A673 (cell line): ENCODE measurements around the gene C1QB. TPM values are rescaled to one million over a fixed set of nuclear protein-coding genes. Genes with fewer than 3 reads are reported as not detected.

Source experiments
- Bru-seq: library from RNA; stranded (reverse); fragments of 400-500 nt; gene quantifications from one replicate; lab custom pipeline; 2021; lab: Mats Ljungman, UMichigan
- BruChase-seq, 2 experiments: library from RNA; stranded (reverse); fragments of 400-500 nt; gene quantifications; one replicate each; lab custom pipeline; 2021; lab: Mats Ljungman, UMichigan
- BruUV-seq: library from RNA; stranded (reverse); fragments of 400-500 nt; replicated peaks from 2 replicates; lab custom pipeline; 2021; lab: Mats Ljungman, UMichigan
- CTCF ChIA-PET: fragments of 300-600 bp; sonication (Branson Sonifier 250); formaldehyde crosslinking; loops from one replicate; lab custom pipeline; 2022; ENCODE audit warnings: antibody characterized with exemption; lab: Charles Lee
- POLR2A ChIA-PET: fragments of 300-600 bp; sonication (Branson Sonifier 250); formaldehyde crosslinking; loops from one replicate; lab custom pipeline; 2022; ENCODE audit warnings: antibody characterized with exemption; ENCODE audit not compliant: low non-redundant PET; lab: Charles Lee
- DNase-seq: peaks from one replicate; pipeline ENCODE4 v3.0.0-alpha.2; 2015; ENCODE audit warnings: low spot score
- H3K27ac ChIP-seq: fragments of 200-600 bp; sonication (generic); 2 replicates; pipeline ENCODE4 v1.5.1; 2016; ENCODE audit warnings: mixed run types, low read depth, mild to moderate bottlenecking, mixed read lengths, antibody characterized with exemption, low read length; ENCODE audit not compliant: poor library complexity, severe bottlenecking
- H3K27me3 ChIP-seq: fragments of 200-600 bp; sonication (generic); replicated peaks from 2 replicates; pipeline ENCODE4 v1.6.1; 2017; ENCODE audit warnings: mixed run types, low read depth, mild to moderate bottlenecking, mixed read lengths, antibody characterized with exemption, low read length; ENCODE audit not compliant: insufficient read depth, poor library complexity
- H3K36me3 ChIP-seq: fragments of 200-600 bp; sonication (generic); 2 replicates; pipeline ENCODE4 v1.6.1; 2016; ENCODE audit warnings: mixed run types, mild to moderate bottlenecking, mixed read lengths, antibody characterized with exemption, low read length; ENCODE audit not compliant: insufficient read depth, poor library complexity, severe bottlenecking
- H3K4me1 ChIP-seq: fragments of 200-600 bp; sonication (generic); 2 replicates; pipeline ENCODE4 v1.6.1; 2017; ENCODE audit warnings: mixed run types, mild to moderate bottlenecking, mixed read lengths, antibody characterized with exemption, low read length; ENCODE audit not compliant: insufficient read depth, poor library complexity, severe bottlenecking
- H3K4me3 ChIP-seq: fragments of 200-600 bp; sonication (generic); 2 replicates; pipeline ENCODE4 v1.5.1; 2016; ENCODE audit warnings: low read depth, mixed run types, mild to moderate bottlenecking, mixed read lengths, low read length; ENCODE audit not compliant: poor library complexity, severe bottlenecking
- H3K9me3 ChIP-seq: fragments of 200-600 bp; sonication (generic); 2 replicates; pipeline ENCODE4 v1.6.1; 2016; ENCODE audit warnings: mixed run types, low read depth, mild to moderate bottlenecking, mixed read lengths, antibody characterized with exemption, low read length; ENCODE audit not compliant: poor library complexity, severe bottlenecking
- EZH2 ChIP-seq: fragments of 200-600 bp; sonication (generic); IDR thresholded peaks from 2 replicates; pipeline ENCODE4 v1.6.1; 2017; ENCODE audit warnings: borderline replicate concordance, low read depth, mild to moderate bottlenecking, mixed read lengths, antibody characterized with exemption, low read length; ENCODE audit not compliant: poor library complexity, severe bottlenecking
- intact Hi-C: fragments of 100-400 bp; cut with micrococcal nuclease; formaldehyde crosslinking; loops from one replicate; pipeline ENCODE4 v1.10.0; 2022; ENCODE audit not compliant: unreplicated experiment
- long read RNA-seq: library from polyadenylated mRNA; stranded (forward); transcript quantifications from one replicate; pipeline ENCODE4 v2.0.0, GENCODE V29; 2022
- total RNA-seq: library from RNA; stranded (reverse); gene quantifications from 2 replicates; pipeline ENCODE4 v1.2.3, GENCODE V29; 2021
- TF ChIP-seq, protein P1 (sequence below): fragments of 300-800, 200-600 bp; sonication (generic); conservative IDR thresholded peaks from 2 replicates; pipeline ENCODE4 v1.5.1; 2017; ENCODE audit warnings: low read depth, mild to moderate bottlenecking, antibody characterized with exemption, low read length, moderate library complexity, mixed read lengths

The C1QB gene, protein sequence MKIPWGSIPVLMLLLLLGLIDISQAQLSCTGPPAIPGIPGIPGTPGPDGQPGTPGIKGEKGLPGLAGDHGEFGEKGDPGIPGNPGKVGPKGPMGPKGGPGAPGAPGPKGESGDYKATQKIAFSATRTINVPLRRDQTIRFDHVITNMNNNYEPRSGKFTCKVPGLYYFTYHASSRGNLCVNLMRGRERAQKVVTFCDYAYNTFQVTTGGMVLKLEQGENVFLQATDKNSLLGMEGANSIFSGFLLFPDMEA
- total RNA-seq (not detected in 2 replicates), Bru-seq, nascent RNA (not detected), BruChase-seq, experiment 1, labeled RNA remaining after a 2-hour chase (not detected), BruChase-seq, experiment 2, labeled RNA remaining after a 6-hour chase (not detected)
- long read RNA-seq, result 0 reads

DNA sequence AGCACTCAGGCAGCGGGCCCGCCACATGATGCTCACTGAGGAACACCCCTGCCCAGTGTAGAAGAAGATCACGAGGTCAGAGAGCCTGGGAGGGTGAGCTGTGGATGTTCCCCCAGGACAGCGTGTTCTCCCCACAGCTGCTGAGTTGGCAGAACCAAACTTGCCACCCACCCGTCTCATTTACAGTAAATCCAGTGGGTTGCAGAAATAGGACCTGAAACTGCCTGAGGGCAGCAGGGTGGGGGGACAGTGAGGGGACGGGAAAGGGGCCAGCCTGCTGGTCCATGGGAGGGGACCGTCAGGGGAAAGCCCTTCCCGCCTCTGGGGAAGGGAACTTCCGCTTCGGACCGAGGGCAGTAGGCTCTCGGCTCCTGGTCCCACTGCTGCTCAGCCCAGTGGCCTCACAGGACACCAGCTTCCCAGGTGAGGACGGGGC lies at the start of gene C1QB:
Gene C1QB, plus strand, starts transcription at position 356 of the 436 bp plus-strand sequence. CDS start 6,227 bp downstream, outside the sequence.
- CTCF ChIA-PET, result no interaction called here

DNA sequence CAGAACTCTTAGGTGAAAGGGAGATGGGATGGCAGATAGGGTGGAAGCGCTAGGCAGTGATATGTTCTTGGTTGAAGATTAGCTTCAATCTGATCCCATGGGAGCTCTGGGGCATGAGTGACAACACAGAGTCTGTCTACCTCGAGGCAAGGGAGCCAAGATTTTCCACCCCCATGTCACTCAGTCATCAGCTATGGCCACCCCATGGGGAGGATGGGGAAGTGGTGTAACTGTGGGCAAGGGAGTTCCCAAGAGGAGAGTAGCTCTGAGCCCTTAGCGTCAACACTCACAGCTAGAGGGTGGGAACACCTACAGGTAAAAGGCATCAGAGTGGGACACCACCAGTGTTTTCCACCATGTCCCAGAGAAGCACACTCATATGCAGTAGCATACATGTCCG lies 46.9 kb upstream of the C1QB start:
- Histone ChIP-seq H3K27me3 (peaks cover 85% of the 10 kb centered on the region), H3K4me3 (no peak overlapping the region), H3K9me3 (no peaks in the 10 kb centered on the region), H3K27ac (no peak overlapping the region), H3K36me3 (no peaks in the 10 kb centered on the region), H3K4me1 (no peaks in the 10 kb centered on the region)
- no peak for DNase-seq
- ChIA-PET POLR2A (no interaction called here), CTCF (no interaction called here)
- BruUV-seq, result no TSS peak
- intact Hi-C loops, result no loop called here
- TF ChIP-seq, protein P1, sequence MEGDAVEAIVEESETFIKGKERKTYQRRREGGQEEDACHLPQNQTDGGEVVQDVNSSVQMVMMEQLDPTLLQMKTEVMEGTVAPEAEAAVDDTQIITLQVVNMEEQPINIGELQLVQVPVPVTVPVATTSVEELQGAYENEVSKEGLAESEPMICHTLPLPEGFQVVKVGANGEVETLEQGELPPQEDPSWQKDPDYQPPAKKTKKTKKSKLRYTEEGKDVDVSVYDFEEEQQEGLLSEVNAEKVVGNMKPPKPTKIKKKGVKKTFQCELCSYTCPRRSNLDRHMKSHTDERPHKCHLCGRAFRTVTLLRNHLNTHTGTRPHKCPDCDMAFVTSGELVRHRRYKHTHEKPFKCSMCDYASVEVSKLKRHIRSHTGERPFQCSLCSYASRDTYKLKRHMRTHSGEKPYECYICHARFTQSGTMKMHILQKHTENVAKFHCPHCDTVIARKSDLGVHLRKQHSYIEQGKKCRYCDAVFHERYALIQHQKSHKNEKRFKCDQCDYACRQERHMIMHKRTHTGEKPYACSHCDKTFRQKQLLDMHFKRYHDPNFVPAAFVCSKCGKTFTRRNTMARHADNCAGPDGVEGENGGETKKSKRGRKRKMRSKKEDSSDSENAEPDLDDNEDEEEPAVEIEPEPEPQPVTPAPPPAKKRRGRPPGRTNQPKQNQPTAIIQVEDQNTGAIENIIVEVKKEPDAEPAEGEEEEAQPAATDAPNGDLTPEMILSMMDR, result no peak
- no peak for TF ChIP-seq EZH2

More for the DNA sequence above, at the start of gene C1QB:
- intact Hi-C loops, result no loop called here
- no peaks in the 10 kb centered on the region for H3K36me3 ChIP-seq
- POLR2A ChIA-PET, result no interaction called here
- no peak for TF ChIP-seq EZH2
- TF ChIP-seq, protein P1, result no peak
- H3K27ac ChIP-seq, result no peak within 1 kb of the TSS
- no peaks in the 10 kb centered on the region for H3K9me3 ChIP-seq
- H3K4me3 ChIP-seq, result no peak within 1 kb of the TSS
- H3K4me1 ChIP-seq, result no peaks in the 10 kb centered on the region
- peaks cover 21% of the 10 kb centered on the region for H3K27me3 ChIP-seq
- DNase-seq, result no peak
- BruUV-seq, result no TSS peak

DNA sequence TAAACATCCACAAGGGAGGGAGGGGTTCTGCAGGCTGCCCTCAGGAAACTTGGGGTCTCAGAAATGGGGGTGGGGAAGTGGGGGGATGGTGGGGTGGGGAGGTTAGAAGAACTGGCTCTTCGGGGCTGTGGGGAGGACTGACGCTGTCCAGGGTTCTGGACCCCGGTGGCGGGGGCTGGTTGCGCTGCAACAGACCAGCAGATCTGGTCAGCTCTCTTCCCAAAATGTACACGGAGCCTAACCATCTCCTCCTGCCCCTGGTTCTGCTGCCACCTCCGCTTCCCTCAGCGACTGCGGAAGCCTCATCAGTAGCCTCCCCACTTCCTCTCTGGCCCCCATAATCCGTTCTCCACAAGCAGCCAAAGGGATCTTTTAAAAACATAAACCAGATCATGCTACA lies 45.9 kb upstream of the C1QB start:
- POLR2A ChIA-PET, result interaction anchor here (0.7 kb wide), 1 partner anchor 815 kb away, joined by 4 read pairs; no protein-coding TSS in a partner anchor
- Histone ChIP-seq H3K27me3 (peaks cover 92% of the 10 kb centered on the region), H3K9me3 (no peaks in the 10 kb centered on the region), H3K27ac (no peak overlapping the region), H3K36me3 (no peaks in the 10 kb centered on the region), H3K4me3 (no peak overlapping the region), H3K4me1 (no peaks in the 10 kb centered on the region)
- CTCF ChIA-PET, result no interaction called here
- TF ChIP-seq EZH2, result no peak
- TF ChIP-seq, protein P1, result no peak
- intact Hi-C loops, result no loop called here
- BruUV-seq, result no TSS peak
- DNase-seq, result no peak
